IMR-90 (cell line): Measurements from ENCODE around the gene SLC40A1.

Experiments used
- BHLHE40 ChIP-seq: fragments of 150-350 bp; IDR thresholded peaks from 2 replicates; pipeline ENCODE4 v1.6.1; 2016; ENCODE audit warnings: mild to moderate bottlenecking, low read depth, low read length
- CEBPB ChIP-seq: IDR thresholded peaks from 2 replicates; pipeline ENCODE4 v1.6.1; 2012; ENCODE audit warnings: low read depth, low read length, improper control_type of control experiment
- MAFK ChIP-seq: IDR thresholded peaks from 2 replicates; pipeline ENCODE4 v1.6.1; 2012; ENCODE audit warnings: low read depth, low read length, improper control_type of control experiment
- MAZ ChIP-seq: IDR thresholded peaks from 2 replicates; pipeline ENCODE4 v1.6.1; 2012; ENCODE audit warnings: low read depth, mild to moderate bottlenecking, low read length, improper control_type of control experiment, moderate library complexity, borderline replicate concordance
- MXI1 ChIP-seq: IDR thresholded peaks from 2 replicates; pipeline ENCODE4 v1.6.1; 2012; ENCODE audit warnings: low read depth, mild to moderate bottlenecking, low read length, moderate library complexity, borderline replicate concordance
- POLR2A ChIP-seq: IDR thresholded peaks from 2 replicates; pipeline ENCODE4 v1.6.1; 2012; ENCODE audit warnings: mild to moderate bottlenecking, low read depth, low read length
- RCOR1 ChIP-seq: IDR thresholded peaks from 2 replicates; pipeline ENCODE4 v1.6.1; 2012; ENCODE audit warnings: mild to moderate bottlenecking, low read length, improper control_type of control experiment; ENCODE audit not compliant: insufficient replicate concordance
- RFX5 ChIP-seq: IDR thresholded peaks from 2 replicates; pipeline ENCODE4 v1.8.0; 2012; ENCODE audit warnings: low read depth, mild to moderate bottlenecking, low read length, moderate library complexity
- SMC3 ChIP-seq: fragments of 150-350 bp; IDR thresholded peaks from 2 replicates; pipeline ENCODE4 v1.6.1; 2016; ENCODE audit warnings: low read depth, mild to moderate bottlenecking, antibody characterized with exemption, low read length, moderate library complexity
- TF ChIP-seq, protein P1 (sequence below): conservative IDR thresholded peaks from 2 replicates; pipeline ENCODE4 v1.5.1; 2012; ENCODE audit warnings: mild to moderate bottlenecking, low read depth, low read length, improper control_type of control experiment
- TF ChIP-seq, protein P2 (sequence below): fragments of 150-350 bp; IDR thresholded peaks from 2 replicates; pipeline ENCODE4 v1.6.1; 2017; ENCODE audit warnings: mild to moderate bottlenecking, antibody characterized with exemption, low read length, low read depth

DNA sequence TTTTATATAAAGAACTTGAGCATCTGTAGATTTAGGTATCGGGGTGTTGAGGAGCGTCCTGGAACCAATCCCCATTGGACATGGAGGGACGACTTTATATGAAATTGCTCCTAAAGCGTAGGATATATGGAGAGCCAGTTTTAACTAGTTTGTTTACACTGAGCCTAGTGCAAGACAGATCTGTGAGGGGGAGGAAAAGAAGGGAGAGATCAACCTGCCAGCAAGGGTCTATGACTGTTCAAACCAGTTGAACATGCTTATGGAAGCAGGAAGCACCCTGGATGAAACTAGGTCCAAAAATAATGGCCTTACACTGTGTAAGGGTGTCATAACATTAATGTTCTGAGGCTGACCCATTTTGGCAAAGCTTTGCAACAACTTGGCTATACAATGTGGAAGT is 34.0 kb upstream of the SLC40A1 start:
- TF ChIP-seq, protein P1, sequence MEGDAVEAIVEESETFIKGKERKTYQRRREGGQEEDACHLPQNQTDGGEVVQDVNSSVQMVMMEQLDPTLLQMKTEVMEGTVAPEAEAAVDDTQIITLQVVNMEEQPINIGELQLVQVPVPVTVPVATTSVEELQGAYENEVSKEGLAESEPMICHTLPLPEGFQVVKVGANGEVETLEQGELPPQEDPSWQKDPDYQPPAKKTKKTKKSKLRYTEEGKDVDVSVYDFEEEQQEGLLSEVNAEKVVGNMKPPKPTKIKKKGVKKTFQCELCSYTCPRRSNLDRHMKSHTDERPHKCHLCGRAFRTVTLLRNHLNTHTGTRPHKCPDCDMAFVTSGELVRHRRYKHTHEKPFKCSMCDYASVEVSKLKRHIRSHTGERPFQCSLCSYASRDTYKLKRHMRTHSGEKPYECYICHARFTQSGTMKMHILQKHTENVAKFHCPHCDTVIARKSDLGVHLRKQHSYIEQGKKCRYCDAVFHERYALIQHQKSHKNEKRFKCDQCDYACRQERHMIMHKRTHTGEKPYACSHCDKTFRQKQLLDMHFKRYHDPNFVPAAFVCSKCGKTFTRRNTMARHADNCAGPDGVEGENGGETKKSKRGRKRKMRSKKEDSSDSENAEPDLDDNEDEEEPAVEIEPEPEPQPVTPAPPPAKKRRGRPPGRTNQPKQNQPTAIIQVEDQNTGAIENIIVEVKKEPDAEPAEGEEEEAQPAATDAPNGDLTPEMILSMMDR, result no peak
- no peak for TF ChIP-seq POLR2A
- TF ChIP-seq MAFK, result no peak
- TF ChIP-seq MAZ, result no peak
- TF ChIP-seq, protein P2, sequence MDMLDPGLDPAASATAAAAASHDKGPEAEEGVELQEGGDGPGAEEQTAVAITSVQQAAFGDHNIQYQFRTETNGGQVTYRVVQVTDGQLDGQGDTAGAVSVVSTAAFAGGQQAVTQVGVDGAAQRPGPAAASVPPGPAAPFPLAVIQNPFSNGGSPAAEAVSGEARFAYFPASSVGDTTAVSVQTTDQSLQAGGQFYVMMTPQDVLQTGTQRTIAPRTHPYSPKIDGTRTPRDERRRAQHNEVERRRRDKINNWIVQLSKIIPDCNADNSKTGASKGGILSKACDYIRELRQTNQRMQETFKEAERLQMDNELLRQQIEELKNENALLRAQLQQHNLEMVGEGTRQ, result no peak
- no peak for TF ChIP-seq SMC3
- TF ChIP-seq CEBPB, result no peak
- TF ChIP-seq RFX5, result no peak
- no peak for TF ChIP-seq MXI1
- no peak for TF ChIP-seq RCOR1
- TF ChIP-seq BHLHE40, result no peak
